HEK293T (cell line): ENCODE results near the gene MOGAT2.

Source experiments
- ARNT ChIP-seq: fragments of 450-650 bp; IDR thresholded peaks from 2 replicates; pipeline ENCODE4 v1.6.1; 2017; ENCODE audit warnings: mild to moderate bottlenecking
- BHLHE40 ChIP-seq: fragments of 450-650 bp; IDR thresholded peaks from 2 replicates; pipeline ENCODE4 v1.6.1; 2016; ENCODE audit warnings: mild to moderate bottlenecking, moderate library complexity, borderline replicate concordance
- CTBP1 ChIP-seq: fragments of 450-650 bp; IDR thresholded peaks from 2 replicates; pipeline ENCODE4 v1.6.1; 2016; ENCODE audit warnings: borderline replicate concordance
- FOXK2 ChIP-seq: fragments of 450-650 bp; IDR thresholded peaks from 2 replicates; pipeline ENCODE4 v1.6.1; 2016; ENCODE audit warnings: mild to moderate bottlenecking
- HDGF ChIP-seq: fragments of 450-650 bp; IDR thresholded peaks from 2 replicates; pipeline ENCODE4 v1.6.1; 2017; ENCODE audit warnings: antibody characterized with exemption, borderline replicate concordance
- LEF1 ChIP-seq: fragments of 450-650 bp; IDR thresholded peaks from 2 replicates; pipeline ENCODE4 v1.6.1; 2017; ENCODE audit warnings: mild to moderate bottlenecking, borderline replicate concordance
- NFRKB ChIP-seq: fragments of 450-650 bp; IDR thresholded peaks from 2 replicates; pipeline ENCODE4 v1.6.1; 2016; ENCODE audit warnings: mild to moderate bottlenecking, moderate library complexity
- TARDBP ChIP-seq: fragments of 450-650 bp; IDR thresholded peaks from 2 replicates; pipeline ENCODE4 v1.6.1; 2016
- TF ChIP-seq, protein P1 (sequence below): fragments of 450-650 bp; IDR thresholded peaks from 2 replicates; pipeline ENCODE4 v1.6.1; 2016

DNA sequence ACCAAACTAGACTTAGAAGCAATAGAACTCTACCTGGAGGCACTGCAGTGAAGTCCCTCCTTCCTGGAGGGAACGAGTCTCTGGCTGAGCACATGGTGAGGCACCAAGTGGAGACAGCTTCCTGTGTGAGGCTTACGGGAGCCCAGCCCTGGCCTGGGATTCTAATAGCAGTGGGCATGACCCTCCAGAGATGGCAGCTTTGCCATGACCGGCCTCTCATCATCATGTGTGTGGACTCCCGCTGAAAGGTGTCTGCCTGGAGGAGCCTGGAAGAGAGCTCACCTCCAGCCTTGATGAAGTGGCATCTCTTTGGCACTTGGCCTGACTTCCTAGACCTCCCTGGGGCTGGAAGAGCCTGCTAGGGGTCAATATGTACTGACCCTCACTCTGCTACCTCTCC lies 58.9 kb downstream of the MOGAT2 start:
- TF ChIP-seq TARDBP (no peak), ARNT (no peak), NFRKB (no peak), LEF1 (no peak), CTBP1 (no peak), FOXK2 (no peak), BHLHE40 (no peak), HDGF (no peak)
- TF ChIP-seq, protein P1, sequence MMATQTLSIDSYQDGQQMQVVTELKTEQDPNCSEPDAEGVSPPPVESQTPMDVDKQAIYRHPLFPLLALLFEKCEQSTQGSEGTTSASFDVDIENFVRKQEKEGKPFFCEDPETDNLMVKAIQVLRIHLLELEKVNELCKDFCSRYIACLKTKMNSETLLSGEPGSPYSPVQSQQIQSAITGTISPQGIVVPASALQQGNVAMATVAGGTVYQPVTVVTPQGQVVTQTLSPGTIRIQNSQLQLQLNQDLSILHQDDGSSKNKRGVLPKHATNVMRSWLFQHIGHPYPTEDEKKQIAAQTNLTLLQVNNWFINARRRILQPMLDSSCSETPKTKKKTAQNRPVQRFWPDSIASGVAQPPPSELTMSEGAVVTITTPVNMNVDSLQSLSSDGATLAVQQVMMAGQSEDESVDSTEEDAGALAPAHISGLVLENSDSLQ, result no peak
